ENCODE data around the gene SUSD4. TPM values are rescaled to one million over a fixed set of nuclear protein-coding genes. Genes with fewer than 3 reads are reported as not detected.

The SUSD4 gene
- total and polyA plus RNA-seq, 2 of the 8 experiments (the other 6 are each of a cell fraction or from before 2014, with no cell fraction given) = 3.9 to 5.2 TPM

- TF ChIP-seq CHD7 (IDR thresholded peaks at IDR 0.05; ENCODE audit: insufficient replicate concordance, low read length) (no peak), ASH2L (IDR thresholded peaks at IDR 0.05; ENCODE audit: low read length) (no peak), JUND (IDR thresholded peaks at IDR 0.05; ENCODE audit: low read length) (no peak), CHD2 (IDR thresholded peaks at IDR 0.05; ENCODE audit: low read length) (no peak), EGR1 (IDR thresholded peaks at IDR 0.05; ENCODE audit: borderline replicate concordance, low read depth, low read length) (no peak), POLR2AphosphoS5 (IDR thresholded peaks at IDR 0.05; ENCODE audit: low read depth, low read length) (no peak)
Measured at GRCh38 chr1:223264529-223264928, 99.4 kb downstream of the SUSD4 start (continued).

Measured in H1 (cell line).